K562 (cell line): ENCODE measurements around the gene SEZ6L. TPM values are rescaled to one million over a fixed set of nuclear protein-coding genes. Genes with fewer than 3 reads are reported as not detected.
A peak's percentile ranks its signal among the peaks of the same experiment; 100 is the strongest.

Experiments used
- ATF6 ChIP-seq: sonication (generic); formaldehyde crosslinking; IDR thresholded peaks from 2 replicates; pipeline ENCODE4 v1.4.0; 2020; ENCODE audit warnings: mild to moderate bottlenecking, missing genetic modification reagents
- CUX1 ChIP-seq: fragments of 200-800 bp; sonication (Bioruptor generic); IDR thresholded peaks from 2 replicates; pipeline ENCODE4 v1.6.1; 2016; ENCODE audit warnings: missing genetic modification characterization, missing compliant biosample characterization
- PML ChIP-seq: IDR thresholded peaks from 2 replicates; pipeline ENCODE4 v1.6.1; 2012; ENCODE audit warnings: low read length, inconsistent platforms
- PREB ChIP-seq: sonication (generic); formaldehyde crosslinking; IDR thresholded peaks from 2 replicates; pipeline ENCODE4 v1.8.1; 2023; ENCODE audit warnings: mild to moderate bottlenecking, missing genetic modification reagents
- PRPF4 ChIP-seq: fragments of 200-400 bp; formaldehyde crosslinking; IDR thresholded peaks from one replicate; pipeline ENCODE4 v1.6.1; 2017; ENCODE audit warnings: low read length, low read depth, mild to moderate bottlenecking; ENCODE audit not compliant: insufficient read depth, poor library complexity, severe bottlenecking
- RAD21 ChIP-seq, 2 experiments: fragments of 250-450 bp in 1 of 2; fragments of 450-650 bp in 1 of 2; sonication (Bioruptor Pico) in 1 of 2; formaldehyde crosslinking in 1 of 2; IDR thresholded peaks in 1 of 2; conservative IDR thresholded peaks in 1 of 2; 2 replicates each; pipeline versions ENCODE4 v1.4.0 to v1.8.0; 2020 to 2022; ENCODE audit warnings: mild to moderate bottlenecking in 2 of 2, moderate library complexity in 1 of 2
- RFX1 ChIP-seq: fragments of 450-650 bp; IDR thresholded peaks from 2 replicates; pipeline ENCODE4 v1.6.1; 2016; ENCODE audit warnings: mild to moderate bottlenecking, moderate library complexity
- SLC30A9 ChIP-seq: fragments of 250-450 bp; sonication (Bioruptor Pico); IDR thresholded peaks from 2 replicates; pipeline ENCODE4 v1.8.0; 2022; ENCODE audit warnings: mild to moderate bottlenecking, moderate library complexity
- WHSC1 ChIP-seq: IDR thresholded peaks from one replicate; pipeline ENCODE4 v1.6.1; 2012; ENCODE audit warnings: low read length, control low read depth, inconsistent platforms
- XRCC4 ChIP-seq: IDR thresholded peaks from one replicate; pipeline ENCODE4 v1.6.1; 2011; ENCODE audit not compliant: insufficient read depth, insufficient read length; ENCODE audit errors: extremely low read depth
- ZBTB9 ChIP-seq: fragments of 450-650 bp; formaldehyde crosslinking; IDR thresholded peaks from 2 replicates; pipeline ENCODE4 v1.4.0; 2020; ENCODE audit warnings: mild to moderate bottlenecking, moderate library complexity
- ZNF239 ChIP-seq: fragments of 250-450 bp; sonication (Bioruptor Pico); IDR thresholded peaks from 2 replicates; pipeline ENCODE4 v1.4.0; 2020; ENCODE audit warnings: mild to moderate bottlenecking
- ZNF707 ChIP-seq: fragments of 250-450 bp; sonication (Bioruptor Pico); conservative IDR thresholded peaks from 2 replicates; pipeline ENCODE4 v1.8.0; 2022; ENCODE audit warnings: inconsistent platforms, mild to moderate bottlenecking, moderate library complexity
- polyA plus RNA-seq, 8 experiments: library from polyadenylated mRNA; depleted of rRNA in 4 of 8; stranded (reverse) in 5 of 8; unstranded in 3 of 8; fragments of >200 nt; fragmentation: Nextera tagmentation in 2 of 8; fragmentation: Illumina TruSeq in 1 of 8; extraction: Ambion mirVana in 2 of 8; extraction: Trizol in 1 of 8; gene quantifications; 2 replicates each; pipeline versions ENCODE4 v1.2.1 to v1.2.3, GENCODE V29; 2011 to 2014; ENCODE audit warnings: inconsistent platforms in 1 of 8, missing spikeins in 1 of 8
- total RNA-seq, 7 experiments: library from RNA; depleted of rRNA in 6 of 7; stranded (reverse); fragments of >200 nt in 6 of 7; fragmentation: Illumina TruSeq in 2 of 7; extraction: Trizol in 2 of 7; gene quantifications; 2 replicates each; pipeline versions ENCODE4 v1.2.1 to v1.2.3, GENCODE V29; 2011 to 2021; ENCODE audit warnings: low replicate concordance in 1 of 7

The SEZ6L gene
- total and polyA plus RNA-seq, 9 of the 15 experiments (the other 6 are each of a cell fraction or from before 2014, with no cell fraction given) = not detected

GRCh38 chr22:26377170-26377830 is 208.0 kb downstream of the SEZ6L start (continued):
- TF ChIP-seq CUX1 (CRISPR knock-in tag) = no peak
- TF ChIP-seq ZNF707 = no peak
- no peak for TF ChIP-seq PREB (CRISPR knock-in tag)
- no peak for TF ChIP-seq ZBTB9 (CRISPR knock-in tag)
- no peak for TF ChIP-seq PRPF4
- no peak for TF ChIP-seq ATF6 (CRISPR knock-in tag)
- TF ChIP-seq WHSC1 = no peak
- no peak for TF ChIP-seq SLC30A9 (CRISPR knock-in tag)
- TF ChIP-seq RAD21 (CRISPR knock-in tag; conservative IDR thresholded peaks at IDR 0.05 in 1 of 2, IDR thresholded peaks at IDR 0.05 in 1 of 2) = peak in 1 of 2 experiments; percentile 33; a peak in 2 of 4 replicates
- peak; percentile 28; the same call in 1 of the 2 replicates for TF ChIP-seq RFX1
- TF ChIP-seq XRCC4 = no peak
- TF ChIP-seq ZNF239 = no peak
- TF ChIP-seq PML = no peak
